Activated naive CD8-positive, alpha-beta T cell treated with anti-CD3 and anti-CD28 coated beads, Interleukin-2, amount 10 ng/mL, durations not matched to agents 7 days and 5 days (primary cell): ENCODE results near the gene GRM4. TPM values are rescaled to one million over a fixed set of nuclear protein-coding genes. Genes with fewer than 3 reads are reported as not detected.

Source experiments
- ATAC-seq: fragments of 150-1000 bp; cut with Tn5 transposase; one replicate; pipeline ENCODE4 v1.10.0; 2021; ENCODE audit warnings: low read depth, moderate library complexity
- POLR2A ChIA-PET: fragments of 350-600 bp; sonication (Branson Sonifier 250); formaldehyde crosslinking; loops from one replicate; lab custom pipeline; 2021; ENCODE audit warnings: antibody characterized with exemption; lab: Charles Lee
- DNase-seq: peaks from one replicate; pipeline ENCODE4 v3.0.0; 2021
- H3K27ac Mint-ChIP-seq: one replicate; pipeline ENCODE4 v1.8.0; 2022; ENCODE audit warnings: mild to moderate bottlenecking, mixed read lengths
- H3K27me3 Mint-ChIP-seq: one replicate; pipeline ENCODE4 v1.8.0; 2022; ENCODE audit warnings: mild to moderate bottlenecking, moderate library complexity, mixed read lengths
- H3K36me3 Mint-ChIP-seq: one replicate; pipeline ENCODE4 v1.8.0; 2021; ENCODE audit warnings: mild to moderate bottlenecking, mixed read lengths
- H3K4me1 Mint-ChIP-seq: one replicate; pipeline ENCODE4 v1.8.0; 2021; ENCODE audit warnings: mixed read lengths
- H3K4me3 Mint-ChIP-seq: one replicate; pipeline ENCODE4 v1.8.0; 2022; ENCODE audit warnings: mild to moderate bottlenecking, moderate library complexity, mixed read lengths
- H3K9me3 Mint-ChIP-seq: one replicate; pipeline ENCODE4 v1.8.0; 2021; ENCODE audit warnings: mixed read lengths
- total RNA-seq, 2 experiments: library from RNA; stranded (reverse); gene quantifications; one replicate each; pipeline ENCODE4 v1.2.3, GENCODE V29; 2021

Gene GRM4
- total RNA-seq, 2 experiments from 2014 or later: 0.14 to 0.44 TPM

- H3K4me3 Mint-ChIP-seq: no peak overlapping the region
- no peaks in the 10 kb centered on the region for H3K36me3 Mint-ChIP-seq
- ATAC-seq (no peak), DNase-seq (no peak)
- no peaks in the 10 kb centered on the region for H3K9me3 Mint-ChIP-seq
- POLR2A ChIA-PET: no interaction called here
- no peaks in the 10 kb centered on the region for H3K4me1 Mint-ChIP-seq
- peaks cover 4% of the 10 kb centered on the region for H3K27me3 Mint-ChIP-seq
- no peak overlapping the region for H3K27ac Mint-ChIP-seq
Observed at GRCh38 chr6:34035704-34036356, 110.1 kb downstream of the GRM4 start.

DNA sequence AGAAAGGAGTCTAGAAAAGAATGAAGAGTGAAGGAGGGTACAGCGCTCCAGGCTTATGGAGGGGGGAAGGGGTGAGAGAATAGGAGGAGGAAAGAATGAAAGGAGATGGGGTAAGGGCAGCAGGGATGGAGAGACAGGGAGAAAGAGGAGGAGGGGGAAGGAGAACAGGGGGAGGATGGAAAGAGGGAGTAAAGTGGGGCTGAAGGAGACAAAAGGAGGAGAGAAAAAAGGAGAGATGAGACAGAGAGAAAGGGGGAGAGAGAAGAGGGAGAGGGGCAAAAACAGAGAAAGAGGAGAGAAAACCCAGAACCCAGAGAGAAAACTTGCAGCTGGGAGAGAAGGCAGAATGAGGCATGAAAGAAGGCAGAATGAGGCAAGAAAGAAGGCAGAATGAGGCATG is 110.7 kb downstream of the GRM4 start:
- H3K4me1 Mint-ChIP-seq: no peaks in the 10 kb centered on the region
- DNase-seq (no peak), ATAC-seq (no peak)
- H3K27ac Mint-ChIP-seq: no peak overlapping the region
- H3K36me3 Mint-ChIP-seq: no peaks in the 10 kb centered on the region
- H3K4me3 Mint-ChIP-seq: no peak overlapping the region
- H3K27me3 Mint-ChIP-seq: peaks cover 4% of the 10 kb centered on the region
- H3K9me3 Mint-ChIP-seq: no peaks in the 10 kb centered on the region
- POLR2A ChIA-PET: no interaction called here

- no peaks in the 10 kb centered on the region for H3K4me1 Mint-ChIP-seq
- H3K27me3 Mint-ChIP-seq: peaks cover 4% of the 10 kb centered on the region
- H3K36me3 Mint-ChIP-seq: no peaks in the 10 kb centered on the region
- ATAC-seq (no peak), DNase-seq (no peak)
- POLR2A ChIA-PET: no interaction called here
- no peak overlapping the region for H3K27ac Mint-ChIP-seq
- H3K4me3 Mint-ChIP-seq: no peak overlapping the region
- no peaks in the 10 kb centered on the region for H3K9me3 Mint-ChIP-seq
Observed at GRCh38 chr6:34032856-34033255, 113.0 kb downstream of the GRM4 start.

DNA sequence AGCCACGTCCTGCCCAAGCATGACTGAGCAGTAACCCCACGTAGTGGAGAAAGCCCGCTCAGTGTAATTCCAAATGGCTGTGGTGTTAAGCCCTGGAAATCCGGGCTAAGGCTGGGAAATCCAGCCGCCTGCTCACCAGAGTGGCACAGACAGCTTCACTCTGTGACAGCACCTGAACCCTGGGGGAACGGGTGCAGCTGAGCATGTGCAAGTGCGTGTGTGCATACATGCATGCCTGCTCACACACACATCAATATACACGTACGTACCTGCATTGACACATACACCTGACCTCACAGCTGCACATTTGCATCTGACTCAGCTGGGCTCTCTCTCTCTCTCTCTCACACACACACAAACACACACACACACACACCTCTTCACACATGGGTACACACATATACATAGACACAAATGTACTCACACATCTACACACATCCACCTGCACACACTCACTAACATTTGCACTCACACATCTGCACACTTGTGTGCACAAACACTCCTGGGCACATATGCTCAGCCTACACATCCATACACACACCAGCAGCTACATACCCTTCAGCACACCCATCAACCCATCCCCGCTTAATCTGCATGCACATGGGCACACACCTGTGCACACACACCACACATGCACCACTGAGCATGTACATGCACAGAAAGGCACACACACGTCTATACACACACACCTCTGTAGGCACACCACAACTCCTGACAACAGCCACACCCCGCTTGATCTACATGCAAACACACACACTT is 114.1 kb downstream of the GRM4 start:
- peaks cover 4% of the 10 kb centered on the region for H3K27me3 Mint-ChIP-seq

GRCh38 chr6:34030831-34031624 is 114.9 kb downstream of the GRM4 start:
- H3K9me3 Mint-ChIP-seq: no peaks in the 10 kb centered on the region
- DNase-seq (no peak), ATAC-seq (no peak)
- H3K27ac Mint-ChIP-seq: no peak overlapping the region
- POLR2A ChIA-PET: no interaction called here
- no peak overlapping the region for H3K4me3 Mint-ChIP-seq
- H3K4me1 Mint-ChIP-seq: no peaks in the 10 kb centered on the region
- H3K27me3 Mint-ChIP-seq: peaks cover 4% of the 10 kb centered on the region
- no peaks in the 10 kb centered on the region for H3K36me3 Mint-ChIP-seq

More for the DNA sequence above, 114.1 kb downstream of the GRM4 start:
- DNase-seq (no peak), ATAC-seq (no peak)
- H3K36me3 Mint-ChIP-seq: no peaks in the 10 kb centered on the region
- H3K4me3 Mint-ChIP-seq: no peak overlapping the region
- no peak overlapping the region for H3K27ac Mint-ChIP-seq
- POLR2A ChIA-PET: no interaction called here
- no peaks in the 10 kb centered on the region for H3K9me3 Mint-ChIP-seq
- H3K4me1 Mint-ChIP-seq: no peaks in the 10 kb centered on the region

DNA sequence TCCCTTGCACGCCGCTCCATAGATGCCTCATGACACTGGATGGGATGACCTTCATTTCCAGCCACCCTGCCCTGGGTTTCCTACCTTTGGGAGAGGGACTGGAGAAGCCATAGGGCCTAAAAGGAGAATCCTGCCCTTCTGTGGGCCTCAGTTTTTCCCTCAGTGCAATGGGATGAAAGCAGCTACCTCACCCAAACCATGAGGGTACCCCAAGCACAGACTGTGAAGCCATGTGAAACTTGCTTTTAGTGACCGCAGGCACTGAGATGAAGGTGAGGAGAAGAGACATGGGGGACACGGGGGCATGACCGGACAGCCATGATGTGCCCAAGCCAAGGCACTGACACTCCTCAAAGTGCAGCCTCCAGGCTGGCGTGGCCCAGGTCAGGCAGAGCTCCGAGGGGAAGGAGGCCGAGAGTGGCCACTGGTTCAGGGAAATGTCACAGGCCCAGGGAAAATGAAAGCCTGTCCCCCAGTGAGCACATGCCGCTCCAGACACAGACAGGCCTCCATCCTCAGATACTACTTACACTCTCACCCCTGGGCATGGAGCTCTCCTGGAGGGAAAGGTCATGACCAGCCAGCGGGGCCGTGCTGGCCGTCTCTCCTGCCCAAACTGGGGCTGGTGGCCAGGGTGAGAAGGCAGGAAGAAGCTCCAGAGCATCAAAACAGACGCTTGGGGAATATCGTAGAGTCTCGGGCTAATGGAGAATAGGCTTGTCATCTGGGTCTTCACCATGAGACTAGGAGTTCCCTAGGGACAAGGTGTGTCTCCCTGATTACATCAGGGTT is 116.2 kb downstream of the GRM4 start:
- H3K9me3 Mint-ChIP-seq: no peaks in the 10 kb centered on the region
- POLR2A ChIA-PET: no interaction called here

GRCh38 chr6:34028691-34029360 is 117.1 kb downstream of the GRM4 start:
- no peaks in the 10 kb centered on the region for H3K9me3 Mint-ChIP-seq
- H3K36me3 Mint-ChIP-seq: no peaks in the 10 kb centered on the region
- no peaks in the 10 kb centered on the region for H3K4me1 Mint-ChIP-seq
- no peak overlapping the region for H3K27ac Mint-ChIP-seq
- H3K4me3 Mint-ChIP-seq: no peak overlapping the region
- no peak for ATAC-seq
- POLR2A ChIA-PET: interaction anchor here (0.7 kb wide), 1 partner anchor 32 kb away, joined by 3 read pairs; no protein-coding TSS in a partner anchor
- H3K27me3 Mint-ChIP-seq: no peaks in the 10 kb centered on the region
- DNase-seq: no peak

More for the DNA sequence above, 116.2 kb downstream of the GRM4 start:
- no peak overlapping the region for H3K4me3 Mint-ChIP-seq
- no peaks in the 10 kb centered on the region for H3K4me1 Mint-ChIP-seq
- DNase-seq: no peak
- no peak overlapping the region for H3K27ac Mint-ChIP-seq
- no peaks in the 10 kb centered on the region for H3K36me3 Mint-ChIP-seq
- no peak for ATAC-seq
- H3K27me3 Mint-ChIP-seq: no peaks in the 10 kb centered on the region

GRCh38 chr6:34027939-34028441 is 117.9 kb downstream of the GRM4 start:
- no peak for ATAC-seq
- no peak for DNase-seq
- Mint-ChIP-seq H3K4me3 (no peak overlapping the region), H3K9me3 (no peaks in the 10 kb centered on the region), H3K27me3 (no peaks in the 10 kb centered on the region), H3K27ac (no peak overlapping the region), H3K4me1 (no peaks in the 10 kb centered on the region), H3K36me3 (no peaks in the 10 kb centered on the region)
- POLR2A ChIA-PET: interaction anchor here (0.7 to 1.2 kb wide), 2 partner anchors 33 to 255 kb away, joined by 3 to 4 read pairs; no protein-coding TSS in a partner anchor

- POLR2A ChIA-PET: interaction anchor here (0.6 to 1.2 kb wide), 2 partner anchors 171 to 255 kb away, joined by 3 to 4 read pairs; no protein-coding TSS in a partner anchor
Observed at GRCh38 chr6:34027445-34027936, 118.4 kb downstream of the GRM4 start.

GRCh38 chr6:34025861-34026260 is 120.0 kb downstream of the GRM4 start:
- H3K36me3 Mint-ChIP-seq: no peaks in the 10 kb centered on the region
- no peaks in the 10 kb centered on the region for H3K27me3 Mint-ChIP-seq
- no peak for DNase-seq
- no peak overlapping the region for H3K4me3 Mint-ChIP-seq
- H3K27ac Mint-ChIP-seq: no peak overlapping the region
- no peaks in the 10 kb centered on the region for H3K4me1 Mint-ChIP-seq
- ATAC-seq: no peak
- no peaks in the 10 kb centered on the region for H3K9me3 Mint-ChIP-seq
- POLR2A ChIA-PET: no interaction called here

More at GRCh38 chr6:34027445-34027936, 118.4 kb downstream of the GRM4 start:
- H3K36me3 Mint-ChIP-seq: no peaks in the 10 kb centered on the region
- H3K9me3 Mint-ChIP-seq: no peaks in the 10 kb centered on the region
- peak; percentile 63 for ATAC-seq
- peak; percentile 83 for DNase-seq
- no peaks in the 10 kb centered on the region for H3K27me3 Mint-ChIP-seq
- H3K4me1 Mint-ChIP-seq: no peaks in the 10 kb centered on the region
- H3K27ac Mint-ChIP-seq: no peak overlapping the region
- no peak overlapping the region for H3K4me3 Mint-ChIP-seq

GRCh38 chr6:34025112-34025807 is 120.6 kb downstream of the GRM4 start:
- Mint-ChIP-seq H3K36me3 (no peaks in the 10 kb centered on the region), H3K9me3 (no peaks in the 10 kb centered on the region), H3K27ac (no peak overlapping the region), H3K4me1 (no peaks in the 10 kb centered on the region), H3K27me3 (no peaks in the 10 kb centered on the region), H3K4me3 (no peak overlapping the region)
- DNase-seq: no peak
- POLR2A ChIA-PET: interaction anchor here (1.4 kb wide), 1 partner anchor 254 kb away, joined by 3 read pairs; no protein-coding TSS in a partner anchor
- no peak for ATAC-seq

DNA sequence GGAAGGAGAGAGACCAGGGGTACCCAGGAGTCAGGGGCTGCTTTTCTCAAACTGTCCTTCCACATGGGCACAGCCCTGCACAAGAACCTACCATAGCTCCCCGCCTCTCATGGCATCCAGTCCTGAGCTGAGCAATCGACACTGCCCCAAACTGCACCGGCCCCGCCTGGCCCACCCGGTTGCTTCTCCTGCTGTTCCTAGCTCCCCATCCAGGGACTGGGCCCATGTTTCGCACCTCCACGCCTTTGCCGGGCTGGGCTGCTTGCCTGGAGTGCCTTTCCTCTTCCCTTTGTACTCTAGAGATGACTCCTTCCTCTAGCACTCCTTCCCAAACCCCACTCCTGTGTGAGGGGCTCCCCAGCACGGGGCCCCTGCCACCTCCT is 123.0 kb downstream of the GRM4 start:
- Mint-ChIP-seq H3K27ac (no peak overlapping the region), H3K9me3 (no peaks in the 10 kb centered on the region)

More for the DNA sequence above, 123.0 kb downstream of the GRM4 start:
- Mint-ChIP-seq H3K4me3 (no peak overlapping the region), H3K27me3 (no peaks in the 10 kb centered on the region), H3K36me3 (no peaks in the 10 kb centered on the region), H3K4me1 (no peaks in the 10 kb centered on the region)
- no peak for ATAC-seq
- POLR2A ChIA-PET: no interaction called here
- DNase-seq: no peak
